ENCODE measurements around the gene KPNA1.

DNA sequence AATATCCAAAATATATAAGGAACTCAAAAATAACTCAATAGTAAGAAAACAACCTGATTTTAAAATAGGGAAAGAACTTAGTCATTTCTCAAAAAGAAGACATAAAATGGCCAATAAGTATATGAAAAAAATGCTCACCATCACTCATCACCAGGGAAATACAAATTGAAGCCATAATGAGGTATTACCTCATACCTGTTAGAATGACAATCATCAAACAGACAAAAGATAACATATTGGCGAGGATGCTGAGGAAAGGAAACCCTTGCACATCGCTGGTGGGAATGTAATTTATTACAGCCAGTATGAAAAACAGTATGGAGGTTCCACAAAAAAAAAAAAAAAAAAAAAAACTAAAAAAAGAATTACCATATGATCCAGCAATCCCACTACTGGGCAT is 38.2 kb downstream of the KPNA1 start:
- TF ChIP-seq EZH2 (IDR thresholded peaks at IDR 0.05; ENCODE audit: insufficient read depth, poor library complexity, severe bottlenecking), result no peak
- TF ChIP-seq EZH2phosphoT487 (IDR thresholded peaks at IDR 0.05; ENCODE audit: insufficient read depth, low read depth), result no peak

All from GM23248 (cell line).